ENCODE results near the gene MB21D2.
"Not testable (repeated sequence)": the region's sequence is repeated elsewhere in the genome, so short reads cannot be mapped to it uniquely, and the experiment has no call there.

Gene MB21D2

DNA sequence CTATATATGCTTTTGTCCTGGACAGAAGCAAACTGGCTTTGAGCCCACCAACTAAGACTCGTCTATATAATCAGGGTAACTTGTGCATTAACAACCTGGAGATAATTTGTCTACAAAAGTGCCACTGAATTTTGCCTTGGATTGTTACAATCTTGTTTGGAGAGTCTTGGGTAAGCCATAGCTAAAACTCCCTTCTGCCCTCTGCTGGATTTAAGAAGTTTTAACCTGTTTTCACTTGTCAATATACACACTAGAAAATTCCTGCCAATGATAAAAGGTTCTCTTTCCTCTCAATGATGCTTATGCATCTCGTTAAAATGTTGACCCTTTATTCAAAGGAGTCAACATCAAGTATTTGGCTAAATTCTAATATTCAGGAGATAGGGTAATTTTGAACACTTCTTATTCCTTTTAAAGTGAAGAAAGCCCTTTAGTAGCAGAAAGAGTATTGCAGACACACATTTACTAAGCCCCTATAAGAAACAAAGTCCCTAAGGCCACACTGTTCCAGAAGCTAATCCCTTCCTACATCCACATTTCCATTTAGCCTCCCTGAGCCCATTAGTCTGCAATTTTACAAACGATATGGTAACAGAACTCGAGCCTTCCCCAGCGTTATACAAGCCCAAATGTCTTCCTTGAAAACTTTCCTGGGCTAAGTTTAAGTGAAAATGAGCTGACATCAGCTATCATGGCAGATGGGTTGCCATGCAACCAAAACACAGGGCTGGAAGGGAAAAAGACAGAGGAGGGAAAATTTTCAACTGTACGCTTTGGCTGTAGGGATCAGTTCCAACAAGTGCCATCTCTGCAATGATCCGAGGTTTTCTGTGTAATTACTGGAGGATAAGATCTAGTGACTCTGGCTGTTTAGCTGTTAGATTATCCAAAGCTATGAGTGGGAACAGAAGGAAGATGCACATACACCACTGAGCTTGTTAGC, 114.4 kb downstream of the MB21D2 start:
- no peak for DNase-seq (ENCODE audit: low read depth)

DNA sequence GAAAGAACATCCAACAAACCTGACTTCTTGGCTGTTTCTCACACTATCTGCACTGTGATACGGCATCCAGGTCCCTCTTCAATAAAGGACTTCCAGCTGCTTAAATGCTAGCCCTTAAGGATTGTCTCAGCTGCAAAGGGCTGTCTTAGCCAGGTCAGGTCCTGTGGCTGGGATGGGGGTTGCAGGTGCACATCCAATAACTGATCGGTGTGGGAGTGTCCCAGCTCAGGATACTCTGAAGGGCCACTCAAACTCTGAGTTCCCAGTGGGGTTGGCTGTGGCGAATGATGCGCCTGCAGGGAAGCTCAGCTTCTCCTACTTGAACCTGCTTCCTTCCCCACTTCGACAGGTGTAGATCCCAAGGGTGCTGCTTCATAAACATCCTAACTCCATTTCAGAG, 115.7 kb downstream of the MB21D2 start:
- no peak for DNase-seq (ENCODE audit: low read depth)

DNA sequence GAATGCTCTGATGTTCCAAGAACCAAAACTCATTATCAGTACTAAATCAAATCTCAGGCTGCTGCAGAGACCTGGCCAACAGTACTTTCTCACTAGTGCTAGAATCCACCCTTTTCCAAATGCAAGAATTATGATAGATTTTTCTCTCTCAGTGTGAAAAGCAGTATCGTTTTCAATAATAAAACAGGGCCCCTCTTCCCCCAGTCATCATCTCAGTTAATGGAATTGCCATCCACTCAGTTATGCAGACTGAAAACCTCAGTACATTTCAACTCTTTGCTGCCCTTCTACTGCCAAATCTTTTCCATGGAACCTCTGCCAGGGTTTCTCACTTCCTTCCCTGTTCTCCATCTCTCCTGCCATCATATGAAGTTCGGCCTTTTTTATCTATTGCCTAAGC, 117.9 kb downstream of the MB21D2 start:
- no peak for DNase-seq (ENCODE audit: low read depth)

DNA sequence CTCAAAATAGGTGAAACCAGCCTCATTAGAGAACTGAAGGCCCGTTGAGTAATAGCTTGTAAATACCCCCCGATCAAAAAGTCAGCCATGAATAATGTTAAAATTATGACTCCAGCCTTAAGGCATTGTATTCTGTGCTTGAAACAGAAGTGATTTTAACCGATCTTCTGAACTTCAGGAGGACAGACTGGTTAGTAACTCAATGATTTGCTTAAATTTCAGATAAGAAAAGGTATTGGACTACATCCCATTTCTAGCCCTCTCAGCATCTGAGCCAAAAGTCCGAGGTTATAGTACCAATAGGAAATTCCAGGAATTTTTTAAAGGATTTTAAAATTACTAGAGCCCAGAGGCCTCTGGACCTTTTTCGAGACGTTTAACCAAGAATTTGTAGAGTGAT, 122.6 kb downstream of the MB21D2 start:
- no peak for DNase-seq (ENCODE audit: low read depth)

DNA sequence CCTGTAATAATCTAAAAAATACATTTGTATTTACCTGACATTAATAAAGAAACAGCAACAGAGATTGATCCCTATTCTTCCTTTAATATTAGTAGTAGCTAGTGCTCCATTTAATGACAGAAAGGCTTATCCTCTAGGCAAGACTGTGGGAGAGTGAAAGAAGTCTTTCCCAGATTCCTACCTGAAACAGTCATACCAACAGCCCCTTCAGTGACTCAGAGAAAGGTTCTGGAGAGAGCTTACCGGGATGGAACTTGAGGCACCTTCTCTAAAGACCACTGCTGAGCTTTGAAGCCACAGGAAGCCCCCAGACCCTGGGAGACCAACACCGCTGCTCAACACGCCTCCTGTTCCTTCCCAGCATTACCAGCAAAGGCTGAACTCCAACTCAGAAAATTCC, 123.4 kb downstream of the MB21D2 start:
- DNase-seq (ENCODE audit: low read depth) = no peak

DNA sequence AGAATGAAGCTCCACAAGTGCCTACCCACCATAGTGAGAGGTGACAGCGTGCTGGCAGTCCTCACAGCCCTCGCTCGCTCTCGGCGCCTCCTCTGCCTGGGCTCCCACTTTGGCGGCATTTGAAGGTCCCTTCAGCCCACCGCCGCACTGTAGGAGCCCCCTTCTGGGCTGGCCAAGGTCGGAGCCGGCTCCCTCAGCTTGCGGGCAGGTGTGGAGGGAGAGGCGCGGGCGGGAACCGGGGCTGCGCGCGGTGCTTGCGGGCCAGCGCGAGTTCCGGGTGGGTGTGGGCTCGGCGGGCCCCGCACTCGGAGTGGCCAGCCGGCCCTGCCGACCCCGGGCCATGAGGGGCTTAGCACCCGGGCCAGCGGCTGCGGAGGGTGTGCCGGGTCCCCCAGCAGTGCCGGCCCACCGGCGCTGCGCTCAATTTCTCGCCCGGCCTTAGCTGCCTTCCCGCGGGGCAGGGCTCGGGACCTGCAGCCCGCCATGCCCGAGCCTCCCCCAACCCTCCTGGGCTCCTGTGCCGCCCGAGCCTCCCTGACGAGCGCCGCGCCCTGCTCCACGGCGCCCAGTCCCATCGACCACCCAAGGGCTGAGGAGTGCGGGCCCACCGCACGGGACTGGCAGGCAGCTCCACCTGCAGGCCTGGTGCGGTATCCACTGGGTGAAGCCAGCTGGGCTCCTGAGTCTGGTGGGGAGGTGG, 128.7 kb downstream of the MB21D2 start:
- not testable (repeated sequence) for DNase-seq (ENCODE audit: low read depth)

DNA sequence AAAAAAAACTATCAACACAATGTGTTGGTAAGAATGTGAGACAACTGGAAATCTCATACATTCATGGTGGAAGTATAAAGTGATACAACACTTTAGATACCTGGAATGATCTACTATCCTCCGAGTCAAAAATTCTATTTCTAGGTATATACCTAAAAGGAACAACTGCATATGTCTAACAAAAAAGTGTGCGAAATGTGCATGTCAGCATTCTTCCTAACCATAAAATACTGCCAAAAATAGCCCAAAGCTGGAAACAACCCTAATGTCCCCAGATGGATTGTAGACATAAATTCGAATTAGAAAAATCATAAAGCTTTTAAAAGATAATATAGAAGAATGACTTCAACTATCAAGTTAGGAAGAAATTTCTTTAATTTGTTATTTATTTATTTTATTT, 139.1 kb downstream of the MB21D2 start:
- DNase-seq (ENCODE audit: low read depth) = no peak

DNA sequence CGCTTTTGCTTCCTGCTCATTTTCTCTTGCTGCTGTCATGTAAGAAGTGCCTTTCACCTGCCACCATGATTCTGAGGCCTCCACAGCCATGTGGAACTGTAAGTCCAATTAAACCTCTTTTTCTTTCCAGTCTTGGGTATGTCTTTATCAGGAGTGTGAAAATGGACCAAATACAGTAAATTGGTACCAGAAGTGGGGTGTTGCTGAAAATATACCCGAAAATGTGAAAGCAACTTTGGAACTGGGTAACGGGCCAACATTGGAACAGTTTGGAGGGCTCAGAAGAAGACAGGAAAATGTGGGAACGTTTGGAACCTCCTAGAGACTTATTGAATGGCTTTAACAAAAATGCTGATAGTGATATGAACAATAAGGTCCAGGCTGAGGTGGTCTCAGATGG, 143.3 kb downstream of the MB21D2 start:
- not testable (repeated sequence) for DNase-seq (ENCODE audit: low read depth)

DNA sequence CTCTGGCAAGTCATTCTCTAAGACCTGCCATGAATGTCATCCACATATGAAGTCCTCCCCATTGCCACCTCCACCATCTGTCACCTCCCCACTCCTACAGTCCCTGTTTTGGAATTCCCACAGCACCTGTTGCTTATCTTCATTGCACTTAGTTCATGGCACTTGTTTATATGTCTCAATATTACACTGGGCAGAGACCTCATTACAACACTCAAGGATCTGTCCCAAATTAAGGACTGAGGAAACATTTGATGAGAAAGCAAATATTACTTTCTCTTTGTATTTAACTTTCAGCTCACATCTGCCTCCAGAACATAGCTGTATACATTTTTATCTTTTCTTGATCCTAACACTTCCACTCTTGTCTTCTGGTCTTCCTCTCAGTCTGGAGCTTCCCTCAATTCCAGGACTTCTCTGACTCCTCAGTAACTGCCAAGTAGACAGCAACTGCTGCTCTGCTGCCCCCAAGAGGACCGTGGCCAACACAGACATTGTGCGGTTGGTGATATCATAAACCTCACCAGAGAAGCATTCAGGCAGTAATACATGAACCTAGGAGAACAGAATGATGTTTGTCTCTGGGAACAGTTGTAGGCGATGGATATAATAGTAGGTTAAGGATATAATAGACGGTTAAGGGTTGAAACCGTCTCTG, 145.3 kb downstream of the MB21D2 start:
- no peak for DNase-seq (ENCODE audit: low read depth)

DNA sequence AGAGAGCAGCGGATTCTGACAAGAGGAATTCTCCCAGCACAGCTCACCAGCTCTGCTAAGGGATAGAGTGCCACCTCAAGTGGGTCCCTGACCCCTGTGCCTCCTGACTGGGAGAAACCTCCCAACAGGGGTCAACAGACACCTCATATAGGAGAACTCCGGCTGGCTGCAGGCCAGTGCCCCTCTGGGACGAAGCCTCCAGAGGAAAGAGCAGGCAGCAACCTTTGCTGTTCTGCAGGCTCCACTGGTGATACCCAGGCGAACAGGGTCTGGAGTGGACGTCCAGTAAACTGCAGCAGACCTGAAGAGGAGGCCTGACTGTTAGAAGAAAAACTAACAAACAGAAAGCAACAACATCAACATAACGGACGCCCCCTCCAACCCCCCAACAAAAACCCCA, 159.0 kb downstream of the MB21D2 start:
- no peak for DNase-seq (ENCODE audit: low read depth)

DNA sequence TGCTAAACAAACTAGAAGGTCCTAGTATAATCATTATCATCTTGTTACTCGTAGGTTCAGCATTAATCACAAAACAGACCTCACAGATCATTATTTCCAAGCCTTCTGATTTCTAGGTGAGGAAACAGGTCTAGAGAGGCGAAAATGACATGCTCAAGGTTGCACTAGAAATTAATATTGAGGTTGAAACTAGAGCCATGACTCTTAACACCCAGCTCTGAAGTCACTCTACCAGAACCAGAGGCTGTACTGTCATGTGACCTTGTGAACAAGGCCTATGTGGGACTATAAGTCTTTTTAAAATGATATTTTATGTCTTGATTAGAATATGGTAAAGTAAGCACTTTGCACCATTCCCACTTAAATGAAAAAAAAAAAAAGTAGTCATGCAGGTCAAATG, 166.5 kb downstream of the MB21D2 start:
- DNase-seq (ENCODE audit: low read depth) = no peak

DNA sequence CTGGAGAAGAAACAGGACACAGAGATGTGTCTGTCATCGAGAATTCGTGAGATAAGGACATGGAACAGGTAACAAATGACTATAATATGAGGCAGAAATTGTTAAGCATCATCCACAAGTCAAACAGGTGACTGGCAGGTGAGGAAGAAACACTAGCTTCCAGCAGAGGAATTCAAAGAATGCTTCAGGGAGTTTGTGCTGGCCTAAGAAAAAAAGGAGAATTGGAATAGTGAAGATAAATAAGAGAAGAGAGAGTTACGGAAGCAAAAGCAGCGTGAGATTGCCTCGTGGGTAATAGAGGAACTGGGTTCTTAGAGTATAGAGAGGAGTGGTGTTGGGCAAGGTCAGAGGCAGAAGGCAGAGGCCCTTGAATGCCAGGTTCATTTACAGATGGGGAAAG, 167.5 kb downstream of the MB21D2 start:
- no peak for DNase-seq (ENCODE audit: low read depth)

DNA sequence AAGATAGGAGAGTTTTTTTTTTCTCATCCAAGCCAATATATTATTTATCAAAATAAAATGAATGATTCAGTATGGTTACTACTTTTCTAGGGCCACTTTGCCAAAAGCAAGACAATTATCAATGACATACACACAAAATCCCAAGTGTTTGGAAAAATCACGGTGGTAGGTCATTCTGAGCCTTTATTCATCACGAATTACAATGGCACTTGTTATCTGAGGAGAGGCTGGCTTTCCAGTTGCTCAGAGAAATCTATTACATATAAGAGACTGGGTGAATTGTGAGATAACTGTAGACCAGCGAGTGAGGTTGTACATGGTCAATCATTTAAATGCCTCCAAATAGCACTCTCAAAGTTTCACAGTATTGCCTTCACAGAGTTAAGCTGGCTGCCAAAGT, 169.9 kb downstream of the MB21D2 start:
- no peak for DNase-seq (ENCODE audit: low read depth)

DNA sequence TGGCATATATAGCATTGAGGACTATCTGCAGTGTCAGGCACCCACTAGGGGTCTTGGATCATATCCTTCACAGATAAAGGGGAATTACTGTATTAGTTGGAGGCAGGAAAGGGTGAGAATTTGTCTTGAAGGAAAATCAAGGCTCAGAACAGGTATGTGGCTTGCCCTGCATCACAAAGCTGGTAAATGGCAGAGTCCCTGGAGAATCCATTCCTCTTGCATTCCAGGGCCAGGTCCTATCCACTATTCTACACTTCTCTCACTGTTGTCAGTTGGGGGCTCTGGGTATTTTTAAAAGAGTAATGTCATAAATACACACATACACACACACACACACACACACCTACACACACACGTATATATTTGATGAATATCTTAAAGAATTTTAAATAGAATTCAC, 170.5 kb downstream of the MB21D2 start:
- no peak for DNase-seq (ENCODE audit: low read depth)
